NCI-H1417 (cell line): ENCODE measurements around the gene PARVA.
A peak's percentile ranks its signal among the peaks of the same experiment; 100 is the strongest.

Experiments
- DNase-seq, 3 experiments: peaks; one replicate each; lab custom pipeline; 2025; lab: John Stamatoyannopoulos, UW

PARVA gene

DNA sequence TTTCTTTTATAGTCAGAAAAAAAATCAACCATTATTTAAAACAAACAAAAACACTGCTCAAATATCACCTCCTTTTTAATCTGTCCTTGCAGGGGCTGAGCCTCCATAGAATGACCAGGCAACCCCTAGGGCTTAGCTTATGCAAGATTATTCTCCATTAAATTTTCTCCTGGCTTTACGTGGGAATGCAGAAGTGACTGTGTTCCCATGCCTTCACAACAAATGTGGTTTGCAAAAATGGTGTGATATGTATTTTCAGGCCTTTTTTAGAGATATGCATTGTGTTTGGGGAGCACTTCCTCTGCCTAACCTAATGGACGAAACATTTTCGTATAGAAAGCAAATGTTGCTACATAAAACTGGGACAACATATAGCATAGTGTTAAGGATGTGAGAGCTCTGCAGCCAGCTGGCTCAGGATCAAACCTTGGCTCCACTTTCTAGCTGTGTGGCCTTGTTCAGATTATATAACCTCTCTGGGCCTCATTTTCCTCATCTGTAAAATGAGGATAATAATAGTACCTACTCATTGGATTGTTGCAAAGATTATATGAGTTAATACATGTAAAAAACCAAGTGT is 82.6 kb downstream of the PARVA start:
- DNase-seq = no peak

DNA sequence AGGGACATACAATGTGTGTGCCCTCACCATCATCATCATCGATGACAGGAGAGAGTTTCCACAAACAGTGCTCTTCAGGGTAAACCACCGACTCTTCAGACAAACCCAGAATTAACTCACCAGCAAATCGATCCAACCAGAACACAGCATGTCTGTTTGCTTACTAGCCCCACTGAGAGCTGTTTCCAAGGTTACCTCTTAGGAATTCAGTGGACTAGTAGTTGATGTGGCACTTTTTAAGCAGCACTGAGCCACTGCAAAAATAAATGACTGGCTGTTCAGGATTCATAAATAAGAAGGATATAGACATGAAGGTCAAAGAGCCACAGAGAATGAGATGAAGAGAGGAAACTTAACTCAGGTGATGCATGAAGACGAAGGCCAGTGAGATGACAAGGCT is 83.1 kb downstream of the PARVA start:
- DNase-seq = peak in 2 of 3 experiments; percentile 36 to 69

DNA sequence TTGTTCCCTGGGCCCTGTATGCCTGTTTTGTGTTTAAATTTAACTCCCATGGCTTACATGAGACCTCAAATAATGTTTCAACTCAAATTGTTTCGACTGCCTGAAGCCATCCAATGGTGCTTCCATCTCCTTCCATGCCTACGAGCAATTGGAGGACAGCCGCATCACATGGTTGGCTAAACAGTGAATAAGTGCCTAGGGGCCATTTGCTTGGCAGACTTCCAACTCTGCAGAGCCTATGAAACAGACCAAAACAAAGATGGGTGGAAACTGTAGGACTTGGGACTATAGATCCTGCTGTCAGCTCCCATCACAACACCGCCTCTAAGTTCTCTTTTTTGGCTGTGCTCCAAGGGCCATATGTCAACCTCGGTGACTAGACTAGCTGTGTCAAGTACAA is 84.1 kb downstream of the PARVA start:
- DNase-seq = peak; percentile 20 to 68 (median 24)

- DNase-seq = no peak
Measured at GRCh38 chr11:12464303-12464702, 86.9 kb downstream of the PARVA start.

DNA sequence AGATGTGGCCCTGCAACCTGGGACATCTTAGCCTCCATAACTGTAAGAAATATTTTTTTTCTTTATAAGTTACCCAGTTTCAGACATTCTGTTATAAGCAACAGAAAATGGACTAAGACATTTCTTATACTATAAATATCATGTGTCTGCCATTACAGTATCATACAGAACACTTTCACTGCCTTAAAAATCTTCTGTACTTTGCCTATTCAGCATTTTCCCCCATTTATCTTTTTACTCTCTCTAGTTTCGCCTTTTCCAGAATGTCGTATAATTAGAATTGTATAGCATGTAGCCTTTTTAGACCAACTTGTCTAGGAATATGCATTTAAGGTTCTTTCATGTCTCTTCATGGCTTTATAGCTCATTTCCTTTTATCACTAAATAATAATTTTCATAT is 88.0 kb downstream of the PARVA start:
- DNase-seq = no peak

DNA sequence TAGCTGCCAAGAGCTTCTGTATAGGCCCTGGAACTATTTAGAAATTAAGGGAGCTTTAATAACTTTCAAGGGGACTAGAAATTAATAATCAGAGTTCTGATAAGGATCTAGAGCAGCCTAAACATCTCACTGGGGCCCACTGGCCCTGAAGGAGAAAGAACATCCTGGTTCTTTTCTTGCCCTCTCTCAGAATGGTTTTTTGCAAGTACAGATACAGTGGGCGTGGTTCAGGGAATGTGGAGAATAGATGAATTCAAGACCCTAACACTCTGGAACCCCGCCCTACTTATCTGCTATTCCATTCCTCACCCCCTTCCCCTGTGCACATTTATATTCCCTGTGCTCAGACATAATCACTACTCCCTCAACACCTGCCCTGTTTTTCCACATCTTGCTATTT is 90.2 kb downstream of the PARVA start:
- DNase-seq = no peak

- no peak for DNase-seq
Measured at GRCh38 chr11:12469451-12469850, 92.1 kb downstream of the PARVA start.

GRCh38 chr11:12470236-12470635 is 92.9 kb downstream of the PARVA start:
- DNase-seq = no peak

- DNase-seq = no peak
Measured at GRCh38 chr11:12472401-12473005, 95.1 kb downstream of the PARVA start.

DNA sequence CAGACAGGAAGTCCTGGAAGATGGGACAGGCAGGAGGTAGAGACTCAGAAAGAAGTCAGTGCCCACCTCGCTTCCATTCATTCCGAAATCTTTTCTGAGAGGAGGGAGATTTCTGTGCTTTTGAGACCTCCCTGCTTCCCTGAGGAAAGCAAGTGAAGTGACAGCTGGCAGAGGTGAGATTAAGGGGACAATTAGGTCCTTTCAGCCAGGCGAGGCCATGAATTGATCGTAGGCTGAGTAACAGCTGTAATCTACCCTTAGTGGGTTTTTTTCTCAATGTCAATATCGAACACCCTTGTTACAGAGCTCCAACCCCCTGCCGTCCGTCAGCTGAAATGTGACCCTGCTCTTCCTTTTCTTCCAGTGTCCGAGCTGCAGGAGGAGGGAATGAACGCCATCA is 96.0 kb downstream of the PARVA start:
- no peak for DNase-seq

DNA sequence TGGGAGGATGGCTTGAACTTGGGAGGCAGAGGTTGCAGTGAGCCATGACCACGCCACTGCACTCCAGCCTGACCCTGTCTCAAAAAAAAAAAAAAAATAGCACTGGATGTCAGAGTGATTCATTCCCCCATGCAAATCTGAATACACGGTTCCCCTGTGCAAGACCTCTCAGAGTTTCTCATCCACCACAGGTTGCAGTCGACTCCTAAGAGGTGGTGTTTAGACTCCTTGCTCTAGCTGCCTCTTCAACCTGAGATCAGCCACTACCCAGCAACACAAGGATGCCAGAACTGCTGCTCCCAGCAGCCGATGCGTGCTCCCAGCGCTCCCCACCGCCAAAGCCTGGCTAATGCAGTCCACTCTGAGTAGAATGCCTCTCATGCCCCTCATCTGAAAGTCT is 97.5 kb downstream of the PARVA start:
- DNase-seq = no peak

GRCh38 chr11:12478743-12479142 is 101.4 kb downstream of the PARVA start:
- DNase-seq = no peak

- no peak for DNase-seq
Measured at GRCh38 chr11:12480401-12480800, 103.0 kb downstream of the PARVA start.

DNA sequence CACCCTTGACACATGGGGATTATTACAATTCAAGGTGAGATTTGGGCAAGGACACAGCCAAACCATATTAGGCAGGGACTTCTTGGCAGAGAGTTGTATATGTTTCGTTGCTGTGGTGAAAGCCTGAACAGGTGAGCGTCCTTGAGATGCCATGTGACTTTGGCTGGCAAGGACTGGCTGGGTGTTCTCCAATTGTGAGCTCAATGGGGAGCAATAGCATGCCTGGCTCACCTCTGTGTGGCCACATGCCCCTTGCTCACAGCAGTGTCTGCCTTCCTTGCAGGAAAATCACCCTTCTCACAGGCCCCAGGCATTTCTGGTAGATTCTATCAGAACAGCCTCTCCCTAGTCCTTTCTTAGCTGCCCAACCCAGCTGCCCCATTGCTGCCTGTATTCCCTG is 105.5 kb downstream of the PARVA start:
- DNase-seq = no peak

- no peak for DNase-seq
Measured at GRCh38 chr11:12483604-12484003, 106.2 kb downstream of the PARVA start.

- no peak for DNase-seq
Measured at GRCh38 chr11:12485328-12485727, 108.0 kb downstream of the PARVA start.

GRCh38 chr11:12489246-12489772 is 111.9 kb downstream of the PARVA start:
- no peak for DNase-seq

DNA sequence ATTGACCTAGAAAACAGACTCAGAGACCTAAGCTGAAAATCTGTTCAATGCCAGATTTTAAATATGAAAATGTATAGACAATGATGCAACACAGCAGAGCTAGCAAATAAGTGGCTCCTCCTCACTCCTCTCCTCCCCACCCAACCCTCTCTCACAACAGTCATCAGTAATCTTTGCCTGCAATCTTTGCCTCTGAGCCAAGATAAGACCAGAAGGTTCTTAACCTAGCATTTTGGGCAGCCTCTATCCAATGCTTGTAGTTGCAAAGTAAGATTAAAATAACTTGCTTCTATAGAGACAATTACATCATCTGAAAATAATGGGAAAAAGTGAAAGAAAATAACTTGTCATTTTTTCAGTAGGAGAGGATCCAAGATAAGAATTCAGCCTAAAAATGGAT is 117.3 kb downstream of the PARVA start:
- no peak for DNase-seq

DNA sequence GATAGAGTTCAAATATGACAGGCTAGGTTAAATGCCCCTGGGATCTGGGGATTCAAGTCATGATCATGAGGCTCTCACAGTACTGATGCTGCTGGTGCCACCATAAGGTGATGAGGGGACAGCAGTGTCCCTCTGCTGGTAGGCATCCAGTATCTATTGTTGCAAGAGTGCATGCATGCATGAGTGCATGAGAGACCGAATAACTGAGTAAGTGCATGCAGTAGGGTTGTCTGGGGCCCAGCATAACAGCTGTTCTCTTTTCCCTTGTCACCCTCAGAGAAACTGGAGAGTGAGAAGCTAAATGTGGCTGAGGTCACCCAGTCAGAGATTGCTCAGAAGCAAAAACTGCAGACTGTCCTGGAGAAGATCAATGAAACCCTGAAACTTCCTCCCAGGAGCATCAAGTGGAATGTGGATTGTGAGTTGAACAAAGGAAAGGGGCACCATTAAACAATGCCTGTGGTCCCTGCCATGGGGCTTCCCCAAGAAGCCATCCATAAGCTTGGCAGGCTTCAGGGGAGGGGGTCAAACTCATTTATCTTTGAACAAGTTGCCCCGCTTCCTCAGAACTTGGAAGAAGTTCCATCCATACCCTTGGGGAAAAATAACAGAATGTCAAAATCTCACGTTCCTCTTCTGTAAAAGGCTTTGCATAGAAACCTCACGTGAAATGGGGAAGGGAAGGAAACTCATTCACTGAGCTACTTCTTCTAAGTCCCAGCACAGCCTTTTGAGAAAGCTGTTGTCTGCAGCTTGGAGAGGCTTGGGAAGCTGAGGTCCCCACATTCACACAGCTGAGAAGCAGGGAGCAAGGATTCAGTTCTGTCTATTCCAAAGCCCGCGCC is 119.0 kb downstream of the PARVA start:
- no peak for DNase-seq

DNA sequence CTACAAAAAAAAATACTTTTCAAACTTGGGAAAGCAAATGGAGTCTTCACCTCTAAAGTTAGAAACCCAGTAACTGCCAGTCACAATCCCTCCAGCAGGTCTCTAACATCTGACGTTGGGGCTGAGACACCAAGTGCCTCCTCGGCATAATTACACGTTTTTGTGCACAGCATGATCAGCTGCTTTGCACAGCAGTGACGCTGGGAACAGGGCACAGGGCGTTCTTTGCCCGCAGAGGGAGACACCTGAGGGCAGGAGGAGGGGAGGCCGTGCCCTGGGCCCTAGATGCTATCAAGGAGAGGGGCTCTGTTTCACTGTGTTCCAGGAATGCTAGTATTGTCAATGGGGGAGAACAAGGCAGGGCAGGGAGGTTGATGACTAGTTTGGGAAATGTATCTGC is 120.1 kb downstream of the PARVA start:
- peak in 2 of 3 experiments; percentile 61 to 85 for DNase-seq

DNA sequence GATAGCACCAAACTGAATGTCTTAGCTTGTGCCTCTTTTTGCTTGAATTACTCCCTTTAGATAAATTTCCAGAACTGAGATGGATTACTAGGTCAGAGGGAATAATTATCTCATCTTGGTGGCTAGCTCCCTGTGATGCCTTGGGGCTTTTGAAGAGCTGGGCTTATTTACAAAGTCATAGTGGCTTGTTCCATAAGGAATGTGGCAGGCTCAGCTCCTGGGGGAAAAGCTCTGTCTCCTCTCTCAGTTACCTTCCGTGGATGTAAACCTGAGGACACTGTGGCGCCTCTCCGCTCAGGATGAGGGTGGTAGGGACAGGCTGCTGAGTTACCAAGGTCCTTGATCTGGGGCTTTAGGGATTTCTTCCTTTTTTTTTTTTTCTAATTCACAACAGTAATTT is 121.7 kb downstream of the PARVA start:
- DNase-seq = peak in 1 of 3 experiments; percentile 5

DNA sequence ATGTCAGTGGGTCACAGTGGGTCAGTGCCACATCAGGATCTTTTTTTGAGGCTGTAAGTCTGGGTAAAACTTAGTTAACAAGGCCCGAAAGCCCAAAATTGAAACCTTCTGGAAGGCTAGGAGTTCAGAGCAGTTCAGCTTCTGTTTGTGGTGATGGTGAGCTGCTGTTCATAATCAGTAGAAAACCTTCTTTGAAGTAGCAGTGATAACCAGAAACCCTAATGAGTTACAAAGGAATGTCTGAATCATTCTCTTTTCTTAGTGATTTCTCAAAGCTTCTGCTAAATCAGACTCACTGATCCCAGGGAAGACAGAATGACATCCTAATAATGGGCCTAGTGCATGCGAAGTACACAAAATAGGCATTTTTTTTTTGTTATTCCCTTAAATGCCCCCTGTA is 124.7 kb downstream of the PARVA start:
- DNase-seq = no peak

GRCh38 chr11:12503039-12503484 is 125.7 kb downstream of the PARVA start:
- DNase-seq = no peak
